Endodermal cell (in vitro differentiated cells): ENCODE measurements around the gene MYO1H. TPM values are rescaled to one million over a fixed set of nuclear protein-coding genes. Genes with fewer than 3 reads are reported as not detected.

Experiments used
- DNase-seq: peaks from one replicate; pipeline ENCODE4 v3.0.0-alpha.2; 2017
- H3K27ac ChIP-seq: 2 replicates; pipeline ENCODE4 v1.5.1; 2013; ENCODE audit warnings: mild to moderate bottlenecking, low read depth, low read length, moderate library complexity
- H3K27me3 ChIP-seq: 2 replicates; pipeline ENCODE4 v1.6.1; 2013; ENCODE audit warnings: mild to moderate bottlenecking, low read length, moderate library complexity; ENCODE audit not compliant: insufficient read depth, control insufficient read depth, poor library complexity, severe bottlenecking
- H3K36me3 ChIP-seq: 2 replicates; pipeline ENCODE4 v1.7.0; 2013; ENCODE audit warnings: mild to moderate bottlenecking, low read length, moderate library complexity; ENCODE audit not compliant: control insufficient read depth, insufficient read depth
- H3K4me1 ChIP-seq: one replicate; pipeline ENCODE4 v1.7.0; 2013; ENCODE audit warnings: low read length; ENCODE audit not compliant: control insufficient read depth, insufficient read depth
- H3K4me3 ChIP-seq: 2 replicates; pipeline ENCODE4 v1.5.1; 2013; ENCODE audit warnings: mild to moderate bottlenecking, low read length, moderate library complexity
- H3K9ac ChIP-seq: 2 replicates; pipeline ENCODE4 v1.6.1; 2013; ENCODE audit warnings: mild to moderate bottlenecking, low read length, moderate library complexity; ENCODE audit not compliant: poor library complexity, severe bottlenecking; ENCODE audit errors: extremely low read depth
- H3K9me3 ChIP-seq: 2 replicates; pipeline ENCODE4 v1.6.1; 2013; ENCODE audit warnings: mild to moderate bottlenecking, low read length, moderate library complexity; ENCODE audit not compliant: control insufficient read depth
- H3K27ac Mint-ChIP-seq: 2 replicates; pipeline ENCODE4 v1.8.0; 2020; ENCODE audit warnings: mixed read lengths
- H3K27me3 Mint-ChIP-seq: 2 replicates; pipeline ENCODE4 v1.8.0; 2021; ENCODE audit warnings: mild to moderate bottlenecking, mixed read lengths; ENCODE audit not compliant: insufficient read depth
- H3K36me3 Mint-ChIP-seq: 2 replicates; pipeline ENCODE4 v1.8.0; 2020; ENCODE audit warnings: low read depth, mixed read lengths
- H3K4me1 Mint-ChIP-seq: 2 replicates; pipeline ENCODE4 v1.8.0; 2020; ENCODE audit warnings: mixed read lengths
- H3K4me3 Mint-ChIP-seq: 2 replicates; pipeline ENCODE4 v1.8.0; 2020; ENCODE audit warnings: mild to moderate bottlenecking, moderate library complexity, mixed read lengths
- H3K9me3 Mint-ChIP-seq: 2 replicates; pipeline ENCODE4 v1.8.0; 2020; ENCODE audit warnings: mild to moderate bottlenecking, mixed read lengths
- CTCF ChIP-seq: fragments of 200-600 bp; sonication (generic); conservative IDR thresholded peaks from 2 replicates; pipeline ENCODE4 v1.5.0; 2021; ENCODE audit warnings: antibody characterized with exemption, mild to moderate bottlenecking
- WGBS, 2 experiments: methylation state at CpG; one replicate each; pipeline versions ENCODE4 v1.1.5 to v1.1.7; 2013; ENCODE audit warnings: missing lambda C conversion rate in 2 of 2, mixed read lengths in 1 of 2; ENCODE audit not compliant: insufficient coverage in 1 of 2, insufficient read length in 1 of 2; 5-methylcytosine and 5-hydroxymethylcytosine counted together
- long read RNA-seq, 4 experiments: library from polyadenylated mRNA in 2 of 4; library from RNA in 1 of 4; library from capped mRNA in 1 of 4; stranded (forward) in 3 of 4; unstranded in 1 of 4; transcript quantifications; one replicate each; pipeline ENCODE4 v2.0.0, GENCODE V29; 2020 to 2021; ENCODE audit warnings: inconsistent platforms in 1 of 4
- polyA plus RNA-seq, 2 experiments: library from polyadenylated mRNA; stranded (reverse); fragments of 50-300 nt; gene quantifications; one replicate each; pipeline ENCODE4 v1.2.3, GENCODE V29; 2013
- total RNA-seq, 2 donors: library from RNA; stranded (reverse); fragmentation: NEBNext Ultra II Directional in 1 of 2; extraction: Animal tissue kit (Norgen Biotek cat#: 25700) in 1 of 2; gene quantifications; 2 replicates in 1 of 2; 3 replicates in 1 of 2; pipeline ENCODE4 v1.2.1, GENCODE V29; 2021

MYO1H gene
- total RNA-seq, result not detected
- polyA plus RNA-seq (2013, experiment 1 of 2), result 0.32 TPM
- not detected for polyA plus RNA-seq (2013, experiment 2 of 2)
- long read RNA-seq, experiment 1, result 0 reads
- long read RNA-seq, experiment 2, partial matches to known transcripts, result 0 of 1 reads
- long read RNA-seq, experiment 2, other reads (novel, unspliced or antisense), result 1 of 1 reads
- long read RNA-seq, experiment 3, result 0 reads
- long read RNA-seq, experiment 4, result 0 reads

GRCh38 chr12:109347589-109347988, at the start of gene MYO1H:
TSS of gene MYO1H (plus strand) at chr12:109347900. CDS start at chr12:109347961, 61 bp downstream.
- H3K9me3 Mint-ChIP-seq, result peaks cover 3% of the 10 kb centered on the region
- H3K27me3 ChIP-seq, result peaks cover 6% of the 10 kb centered on the region
- H3K4me1 ChIP-seq, result no peaks in the 10 kb centered on the region
- DNase-seq, result no peak
- no peak within 1 kb of the TSS for H3K27ac Mint-ChIP-seq
- H3K4me3 ChIP-seq, result no peak within 1 kb of the TSS
- no peak within 1 kb of the TSS for H3K27ac ChIP-seq
- no peaks in the 10 kb centered on the region for H3K4me1 Mint-ChIP-seq
- 96 to 97% methylated on average over 8 of the region's 8 CpGs for WGBS, 2 experiments
- no peak within 1 kb of the TSS for H3K4me3 Mint-ChIP-seq
- H3K36me3 Mint-ChIP-seq, result no peaks in the 10 kb centered on the region
- no peak for TF ChIP-seq CTCF
- H3K36me3 ChIP-seq, result no peaks in the 10 kb centered on the region
- no peaks in the 10 kb centered on the region for H3K9me3 ChIP-seq
- H3K9ac ChIP-seq, result no peak within 1 kb of the TSS
- H3K27me3 Mint-ChIP-seq, result peaks cover 4% of the 10 kb centered on the region

GRCh38 chr12:109299849-109300248, 47.9 kb upstream of the MYO1H start:
- WGBS, 2 experiments, result 88 to 89% methylated on average over 5 to 7 of the region's 7 CpGs
- H3K27ac Mint-ChIP-seq, result no peak overlapping the region
- no peak for TF ChIP-seq CTCF

GRCh38 chr12:109301643-109302168, 46.0 kb upstream of the MYO1H start:
- Mint-ChIP-seq H3K27me3 (peaks cover 3% of the 10 kb centered on the region), H3K4me3 (no peak overlapping the region), H3K4me1 (peaks cover 17% of the 10 kb centered on the region), H3K27ac (no peak overlapping the region), H3K9me3 (no peaks in the 10 kb centered on the region), H3K36me3 (no peaks in the 10 kb centered on the region)
- Histone ChIP-seq H3K36me3 (no peaks in the 10 kb centered on the region), H3K9ac (no peak overlapping the region), H3K27me3 (no peaks in the 10 kb centered on the region), H3K9me3 (no peaks in the 10 kb centered on the region), H3K27ac (no peak overlapping the region), H3K4me3 (no peak overlapping the region), H3K4me1 (peaks cover 18% of the 10 kb centered on the region)
- no peak for DNase-seq
- no peak for TF ChIP-seq CTCF
- 94% methylated on average over 2 to 3 of the region's 3 CpGs for WGBS, 2 experiments

More at GRCh38 chr12:109299849-109300248, 47.9 kb upstream of the MYO1H start:
- Histone ChIP-seq H3K9me3 (no peaks in the 10 kb centered on the region), H3K36me3 (no peaks in the 10 kb centered on the region), H3K27ac (no peak overlapping the region), H3K4me3 (no peak overlapping the region), H3K9ac (no peak overlapping the region), H3K4me1 (peaks cover 7% of the 10 kb centered on the region), H3K27me3 (no peaks in the 10 kb centered on the region)
- Mint-ChIP-seq H3K27me3 (peaks cover 4% of the 10 kb centered on the region), H3K4me3 (no peak overlapping the region), H3K9me3 (no peaks in the 10 kb centered on the region), H3K4me1 (peaks cover 10% of the 10 kb centered on the region), H3K36me3 (no peaks in the 10 kb centered on the region)
- no peak for DNase-seq
